Endodermal cell (in vitro differentiated cells): ENCODE data around the gene NDUFS7. TPM values are rescaled to one million over a fixed set of nuclear protein-coding genes. Genes with fewer than 3 reads are reported as not detected.

Source experiments
- DNase-seq: peaks from one replicate; pipeline ENCODE4 v3.0.0-alpha.2; 2017
- H3K27ac ChIP-seq: 2 replicates; pipeline ENCODE4 v1.5.1; 2013; ENCODE audit warnings: mild to moderate bottlenecking, low read depth, low read length, moderate library complexity
- H3K27me3 ChIP-seq: 2 replicates; pipeline ENCODE4 v1.6.1; 2013; ENCODE audit warnings: mild to moderate bottlenecking, low read length, moderate library complexity; ENCODE audit not compliant: insufficient read depth, control insufficient read depth, poor library complexity, severe bottlenecking
- H3K36me3 ChIP-seq: 2 replicates; pipeline ENCODE4 v1.7.0; 2013; ENCODE audit warnings: mild to moderate bottlenecking, low read length, moderate library complexity; ENCODE audit not compliant: control insufficient read depth, insufficient read depth
- H3K4me1 ChIP-seq: one replicate; pipeline ENCODE4 v1.7.0; 2013; ENCODE audit warnings: low read length; ENCODE audit not compliant: control insufficient read depth, insufficient read depth
- H3K4me3 ChIP-seq: 2 replicates; pipeline ENCODE4 v1.5.1; 2013; ENCODE audit warnings: mild to moderate bottlenecking, low read length, moderate library complexity
- H3K9ac ChIP-seq: 2 replicates; pipeline ENCODE4 v1.6.1; 2013; ENCODE audit warnings: mild to moderate bottlenecking, low read length, moderate library complexity; ENCODE audit not compliant: poor library complexity, severe bottlenecking; ENCODE audit errors: extremely low read depth
- H3K9me3 ChIP-seq: 2 replicates; pipeline ENCODE4 v1.6.1; 2013; ENCODE audit warnings: mild to moderate bottlenecking, low read length, moderate library complexity; ENCODE audit not compliant: control insufficient read depth
- H3K27ac Mint-ChIP-seq: 2 replicates; pipeline ENCODE4 v1.8.0; 2020; ENCODE audit warnings: mixed read lengths
- H3K27me3 Mint-ChIP-seq: 2 replicates; pipeline ENCODE4 v1.8.0; 2021; ENCODE audit warnings: mild to moderate bottlenecking, mixed read lengths; ENCODE audit not compliant: insufficient read depth
- H3K36me3 Mint-ChIP-seq: 2 replicates; pipeline ENCODE4 v1.8.0; 2020; ENCODE audit warnings: low read depth, mixed read lengths
- H3K4me1 Mint-ChIP-seq: 2 replicates; pipeline ENCODE4 v1.8.0; 2020; ENCODE audit warnings: mixed read lengths
- H3K4me3 Mint-ChIP-seq: 2 replicates; pipeline ENCODE4 v1.8.0; 2020; ENCODE audit warnings: mild to moderate bottlenecking, moderate library complexity, mixed read lengths
- H3K9me3 Mint-ChIP-seq: 2 replicates; pipeline ENCODE4 v1.8.0; 2020; ENCODE audit warnings: mild to moderate bottlenecking, mixed read lengths
- CTCF ChIP-seq: fragments of 200-600 bp; sonication (generic); conservative IDR thresholded peaks from 2 replicates; pipeline ENCODE4 v1.5.0; 2021; ENCODE audit warnings: antibody characterized with exemption, mild to moderate bottlenecking
- WGBS, 2 experiments: methylation state at CpG; one replicate each; pipeline versions ENCODE4 v1.1.5 to v1.1.7; 2013; ENCODE audit warnings: missing lambda C conversion rate in 2 of 2, mixed read lengths in 1 of 2; ENCODE audit not compliant: insufficient coverage in 1 of 2, insufficient read length in 1 of 2; 5-methylcytosine and 5-hydroxymethylcytosine counted together
- total RNA-seq, 2 donors: library from RNA; stranded (reverse); fragmentation: NEBNext Ultra II Directional in 1 of 2; extraction: Animal tissue kit (Norgen Biotek cat#: 25700) in 1 of 2; gene quantifications; 2 replicates in 1 of 2; 3 replicates in 1 of 2; pipeline ENCODE4 v1.2.1, GENCODE V29; 2021

The NDUFS7 gene
- total RNA-seq, 2 donors from 2014 or later: 57.0 to 62.5 TPM

GRCh38 chr19:1366899-1367870, 16.5 kb upstream of the NDUFS7 start:
- Mint-ChIP-seq H3K36me3 (peaks cover 59% of the 10 kb centered on the region), H3K4me1 (no peaks in the 10 kb centered on the region), H3K27me3 (no peaks in the 10 kb centered on the region), H3K4me3 (no peak overlapping the region), H3K9me3 (no peaks in the 10 kb centered on the region), H3K27ac (no peak overlapping the region)
- no peak overlapping the region for H3K9ac ChIP-seq
- no peak overlapping the region for H3K4me3 ChIP-seq
- WGBS, 2 experiments: 96 to 98% methylated on average over 29 to 35 of the region's 35 CpGs
- H3K27ac ChIP-seq: no peak overlapping the region
- no peak for DNase-seq
- no peaks in the 10 kb centered on the region for H3K9me3 ChIP-seq
- H3K27me3 ChIP-seq: no peaks in the 10 kb centered on the region
- H3K36me3 ChIP-seq: peaks cover 78% of the 10 kb centered on the region
- no peak for TF ChIP-seq CTCF
- no peaks in the 10 kb centered on the region for H3K4me1 ChIP-seq

GRCh38 chr19:1369214-1369805, 14.4 kb upstream of the NDUFS7 start:
- TF ChIP-seq CTCF: no peak
- Mint-ChIP-seq H3K4me1 (no peaks in the 10 kb centered on the region), H3K4me3 (no peak overlapping the region), H3K36me3 (peaks cover 54% of the 10 kb centered on the region), H3K27me3 (no peaks in the 10 kb centered on the region), H3K27ac (no peak overlapping the region), H3K9me3 (no peaks in the 10 kb centered on the region)
- no peaks in the 10 kb centered on the region for H3K4me1 ChIP-seq
- DNase-seq: no peak
- H3K9me3 ChIP-seq: no peaks in the 10 kb centered on the region
- H3K27me3 ChIP-seq: no peaks in the 10 kb centered on the region
- WGBS, 2 experiments: 95 to 99% methylated on average over 15 to 18 of the region's 18 CpGs
- H3K4me3 ChIP-seq: no peak overlapping the region
- peaks cover 70% of the 10 kb centered on the region for H3K36me3 ChIP-seq
- H3K27ac ChIP-seq: no peak overlapping the region
- H3K9ac ChIP-seq: no peak overlapping the region

- no peaks in the 10 kb centered on the region for H3K9me3 ChIP-seq
- Mint-ChIP-seq H3K27ac (no peak overlapping the region), H3K4me3 (no peak overlapping the region)
These were observed 12.9 kb upstream of the NDUFS7 start for GRCh38 chr19:1370579-1371361.

More at GRCh38 chr19:1370579-1371361, 12.9 kb upstream of the NDUFS7 start:
- H3K4me1 Mint-ChIP-seq: no peaks in the 10 kb centered on the region
- H3K9me3 Mint-ChIP-seq: no peaks in the 10 kb centered on the region
- Histone ChIP-seq H3K4me3 (no peak overlapping the region), H3K27me3 (no peaks in the 10 kb centered on the region), H3K36me3 (peaks cover 60% of the 10 kb centered on the region), H3K27ac (no peak overlapping the region), H3K9ac (no peak overlapping the region), H3K4me1 (no peaks in the 10 kb centered on the region)
- H3K36me3 Mint-ChIP-seq: peaks cover 48% of the 10 kb centered on the region
- no peak for DNase-seq
- no peak for TF ChIP-seq CTCF
- WGBS, 2 experiments: 97 to 98% methylated on average over 48 to 52 of the region's 52 CpGs
- H3K27me3 Mint-ChIP-seq: no peaks in the 10 kb centered on the region
